C4-2B (cell line): ENCODE data around the gene RPN1.
"Not testable (repeated sequence)": the region's sequence is repeated elsewhere in the genome, so short reads cannot be mapped to it uniquely, and the experiment has no call there.

ENCODE experiments used
- ZFX ChIP-seq: fragments of 450-650 bp; IDR thresholded peaks from 2 replicates; pipeline ENCODE4 v1.6.1; 2017
- TF ChIP-seq, protein P1 (sequence below): fragments of 450-650 bp; conservative IDR thresholded peaks from 2 replicates; pipeline ENCODE4 v1.5.1; 2017; ENCODE audit warnings: mild to moderate bottlenecking

DNA sequence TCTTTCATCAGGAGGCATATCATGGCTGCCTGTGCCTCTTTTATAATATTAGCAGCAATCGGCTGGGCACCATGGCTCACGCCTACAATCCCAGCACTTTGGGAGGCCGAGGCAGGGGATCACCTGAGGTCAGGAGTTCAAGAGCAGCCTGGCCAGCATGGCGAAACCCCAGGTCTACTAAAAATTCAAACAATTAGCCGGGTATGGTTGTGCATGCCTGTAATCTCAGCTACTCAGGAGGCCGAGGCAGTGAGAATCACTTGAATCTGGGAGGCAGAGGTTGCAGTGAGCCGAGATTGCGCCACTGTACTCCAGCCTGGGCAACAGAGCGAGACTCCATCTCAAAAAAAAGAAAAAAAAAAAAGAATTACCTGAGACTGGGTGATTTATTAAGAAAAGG is 64.2 kb downstream of the RPN1 start:
- TF ChIP-seq, protein P1, sequence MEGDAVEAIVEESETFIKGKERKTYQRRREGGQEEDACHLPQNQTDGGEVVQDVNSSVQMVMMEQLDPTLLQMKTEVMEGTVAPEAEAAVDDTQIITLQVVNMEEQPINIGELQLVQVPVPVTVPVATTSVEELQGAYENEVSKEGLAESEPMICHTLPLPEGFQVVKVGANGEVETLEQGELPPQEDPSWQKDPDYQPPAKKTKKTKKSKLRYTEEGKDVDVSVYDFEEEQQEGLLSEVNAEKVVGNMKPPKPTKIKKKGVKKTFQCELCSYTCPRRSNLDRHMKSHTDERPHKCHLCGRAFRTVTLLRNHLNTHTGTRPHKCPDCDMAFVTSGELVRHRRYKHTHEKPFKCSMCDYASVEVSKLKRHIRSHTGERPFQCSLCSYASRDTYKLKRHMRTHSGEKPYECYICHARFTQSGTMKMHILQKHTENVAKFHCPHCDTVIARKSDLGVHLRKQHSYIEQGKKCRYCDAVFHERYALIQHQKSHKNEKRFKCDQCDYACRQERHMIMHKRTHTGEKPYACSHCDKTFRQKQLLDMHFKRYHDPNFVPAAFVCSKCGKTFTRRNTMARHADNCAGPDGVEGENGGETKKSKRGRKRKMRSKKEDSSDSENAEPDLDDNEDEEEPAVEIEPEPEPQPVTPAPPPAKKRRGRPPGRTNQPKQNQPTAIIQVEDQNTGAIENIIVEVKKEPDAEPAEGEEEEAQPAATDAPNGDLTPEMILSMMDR: not testable (repeated sequence)
- TF ChIP-seq ZFX: not testable (repeated sequence)
